Neutrophil (primary cell): ENCODE results near the gene CLDN19.

Experiments
- H3K27ac ChIP-seq: fragments of 200-600 bp; sonication (generic); 2 replicates; pipeline ENCODE4 v1.5.1; 2016; ENCODE audit warnings: mild to moderate bottlenecking, moderate library complexity
- H3K27me3 ChIP-seq: fragments of 200-600 bp; sonication (generic); 2 replicates; pipeline ENCODE4 v1.6.0; 2016; ENCODE audit warnings: mild to moderate bottlenecking
- H3K36me3 ChIP-seq: fragments of 200-600 bp; sonication (generic); 2 replicates; pipeline ENCODE4 v1.5.1; 2017
- H3K4me1 ChIP-seq, 2 experiments: fragments of 200-600 bp in 1 of 2; sonication (generic) in 1 of 2; 1 replicate in 1 of 2; 2 replicates in 1 of 2; pipeline versions ENCODE4 v1.5.1 to v1.6.1; 2013 to 2016; ENCODE audit warnings: low read depth in 1 of 2, low read length in 1 of 2, mild to moderate bottlenecking in 1 of 2, moderate library complexity in 1 of 2; ENCODE audit not compliant: control insufficient read depth in 1 of 2, insufficient read depth in 1 of 2
- H3K4me3 ChIP-seq, 2 experiments: fragments of 200-600 bp in 1 of 2; sonication (generic) in 1 of 2; 1 replicate in 1 of 2; 2 replicates in 1 of 2; pipeline ENCODE4 v1.5.1; 2013 to 2016; ENCODE audit warnings: low read depth in 1 of 2, low read length in 1 of 2, mild to moderate bottlenecking in 1 of 2, moderate library complexity in 1 of 2
- H3K9me3 ChIP-seq: fragments of 200-600 bp; sonication (generic); 2 replicates; pipeline ENCODE4 v1.5.1; 2016
- TF ChIP-seq, protein P1 (sequence below): fragments of 200-600 bp; sonication (generic); IDR thresholded peaks from 2 replicates; pipeline ENCODE4 v1.5.1; 2016; ENCODE audit warnings: antibody characterized with exemption

CLDN19 gene

DNA sequence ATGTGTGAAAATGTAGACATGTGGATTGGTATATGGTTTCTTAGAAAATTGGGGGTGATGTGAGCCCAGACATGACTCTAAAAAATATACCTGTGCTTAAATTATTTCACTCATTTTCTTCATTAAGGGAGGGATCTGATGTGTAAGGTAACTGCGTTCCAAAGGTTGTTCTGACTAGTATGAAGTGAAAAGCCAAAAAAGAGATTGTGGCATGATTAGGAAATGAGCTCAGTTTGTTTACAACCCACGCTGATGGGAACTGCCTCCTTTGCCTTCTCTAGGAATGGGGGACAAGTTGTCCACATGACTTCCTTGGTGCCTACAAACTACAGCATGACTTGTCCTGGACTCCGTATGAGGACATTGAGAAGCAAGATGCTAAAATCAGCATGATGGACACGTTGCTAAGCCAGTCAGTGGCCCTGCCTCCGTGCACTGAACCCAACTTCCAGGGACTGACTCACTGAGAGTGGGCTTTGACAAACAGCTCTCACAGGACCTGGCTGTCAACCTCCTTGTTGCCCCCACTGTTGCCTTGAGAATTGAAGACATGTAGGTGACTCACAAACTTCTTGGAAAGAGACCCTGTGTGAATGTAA, 35.0 kb upstream of the CLDN19 start:
- no peaks in the 10 kb centered on the region for H3K9me3 ChIP-seq
- H3K4me3 ChIP-seq, result no peak overlapping the region
- no peaks in the 10 kb centered on the region for H3K27me3 ChIP-seq
- peaks cover 66% of the 10 kb centered on the region for H3K36me3 ChIP-seq
- H3K27ac ChIP-seq, result no peak overlapping the region
- TF ChIP-seq, protein P1, sequence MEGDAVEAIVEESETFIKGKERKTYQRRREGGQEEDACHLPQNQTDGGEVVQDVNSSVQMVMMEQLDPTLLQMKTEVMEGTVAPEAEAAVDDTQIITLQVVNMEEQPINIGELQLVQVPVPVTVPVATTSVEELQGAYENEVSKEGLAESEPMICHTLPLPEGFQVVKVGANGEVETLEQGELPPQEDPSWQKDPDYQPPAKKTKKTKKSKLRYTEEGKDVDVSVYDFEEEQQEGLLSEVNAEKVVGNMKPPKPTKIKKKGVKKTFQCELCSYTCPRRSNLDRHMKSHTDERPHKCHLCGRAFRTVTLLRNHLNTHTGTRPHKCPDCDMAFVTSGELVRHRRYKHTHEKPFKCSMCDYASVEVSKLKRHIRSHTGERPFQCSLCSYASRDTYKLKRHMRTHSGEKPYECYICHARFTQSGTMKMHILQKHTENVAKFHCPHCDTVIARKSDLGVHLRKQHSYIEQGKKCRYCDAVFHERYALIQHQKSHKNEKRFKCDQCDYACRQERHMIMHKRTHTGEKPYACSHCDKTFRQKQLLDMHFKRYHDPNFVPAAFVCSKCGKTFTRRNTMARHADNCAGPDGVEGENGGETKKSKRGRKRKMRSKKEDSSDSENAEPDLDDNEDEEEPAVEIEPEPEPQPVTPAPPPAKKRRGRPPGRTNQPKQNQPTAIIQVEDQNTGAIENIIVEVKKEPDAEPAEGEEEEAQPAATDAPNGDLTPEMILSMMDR, result no peak
- H3K4me1 ChIP-seq, result no peaks in the 10 kb centered on the region

DNA sequence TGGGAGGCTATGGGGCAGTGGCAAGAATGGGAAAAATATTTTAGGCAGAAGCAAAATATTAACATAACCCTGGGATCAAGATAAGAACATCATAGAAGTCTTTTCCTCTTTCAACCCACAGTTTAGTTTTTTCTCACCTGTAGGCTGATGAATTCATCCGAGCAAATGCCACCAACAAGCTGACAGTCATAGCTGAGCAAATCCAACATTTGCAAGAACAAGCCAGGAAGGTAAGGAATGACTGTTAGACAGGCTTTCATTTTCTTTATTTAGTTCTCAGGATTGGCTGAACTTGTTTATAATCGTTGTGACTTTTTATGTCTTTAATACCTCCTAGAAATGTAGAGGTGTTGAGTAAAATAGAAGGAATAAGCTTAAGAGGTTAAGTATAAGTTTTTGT, 33.4 kb upstream of the CLDN19 start:
- H3K9me3 ChIP-seq, result no peaks in the 10 kb centered on the region
- H3K27ac ChIP-seq, result no peak overlapping the region
- H3K4me3 ChIP-seq, result no peak overlapping the region
- H3K36me3 ChIP-seq, result peaks cover 57% of the 10 kb centered on the region
- TF ChIP-seq, protein P1, result no peak
- peaks cover 0 to under 1% of the 10 kb centered on the region in 2 experiments for H3K4me1 ChIP-seq
- no peaks in the 10 kb centered on the region for H3K27me3 ChIP-seq

DNA sequence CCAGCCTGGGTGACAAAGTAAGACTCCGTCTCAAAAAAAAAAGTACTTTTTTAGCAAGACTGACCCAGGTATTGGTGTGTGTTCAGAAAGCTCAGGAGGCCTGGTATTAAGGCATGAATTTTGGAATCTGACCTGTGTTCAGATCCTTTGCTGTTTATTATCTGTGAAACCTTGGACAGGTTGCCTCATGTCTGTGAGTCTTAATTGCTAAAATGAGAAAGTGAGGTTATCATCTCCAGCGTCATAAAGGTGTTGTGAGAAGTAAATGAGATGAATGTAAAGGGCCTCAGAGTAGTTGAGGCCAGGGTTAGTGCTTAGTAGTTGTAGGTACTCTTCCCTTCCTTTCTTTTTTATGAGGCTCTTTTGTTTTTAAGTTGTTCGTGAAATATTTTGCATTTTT, 29.8 kb upstream of the CLDN19 start:
- Histone ChIP-seq H3K9me3 (no peaks in the 10 kb centered on the region), H3K4me1 (peaks cover 27 to 31% of the 10 kb centered on the region in 2 experiments), H3K4me3 (no peak overlapping the region), H3K27ac (no peak overlapping the region), H3K27me3 (no peaks in the 10 kb centered on the region), H3K36me3 (peaks cover 21% of the 10 kb centered on the region)
- TF ChIP-seq, protein P1, result no peak

DNA sequence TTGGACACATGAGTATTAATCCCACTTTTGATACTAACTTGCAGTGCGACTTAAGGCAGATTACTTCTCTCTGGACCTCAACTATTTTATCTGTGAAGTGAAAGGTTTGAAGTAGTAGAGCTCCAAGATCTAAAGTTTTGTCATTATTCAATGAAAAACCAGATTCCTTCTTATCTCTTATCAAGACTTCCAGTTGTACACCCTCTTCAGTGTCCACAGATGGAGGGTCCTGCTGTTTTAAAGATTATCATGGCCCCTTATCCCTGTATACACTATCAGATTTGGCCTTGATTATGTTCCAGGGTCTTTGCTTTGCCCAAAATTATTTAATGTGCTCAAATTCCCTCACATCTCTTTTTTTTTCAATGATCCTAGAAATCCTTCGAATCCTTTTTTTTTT, 28.1 kb upstream of the CLDN19 start:
- Histone ChIP-seq H3K4me3 (peak overlapping the region in 1 of 2 experiments; percentile 83), H3K4me1 (peaks cover 27 to 33% of the 10 kb centered on the region in 2 experiments), H3K27ac (no peak overlapping the region), H3K9me3 (no peaks in the 10 kb centered on the region), H3K36me3 (peaks cover 5% of the 10 kb centered on the region), H3K27me3 (no peaks in the 10 kb centered on the region)
- TF ChIP-seq, protein P1, result no peak

DNA sequence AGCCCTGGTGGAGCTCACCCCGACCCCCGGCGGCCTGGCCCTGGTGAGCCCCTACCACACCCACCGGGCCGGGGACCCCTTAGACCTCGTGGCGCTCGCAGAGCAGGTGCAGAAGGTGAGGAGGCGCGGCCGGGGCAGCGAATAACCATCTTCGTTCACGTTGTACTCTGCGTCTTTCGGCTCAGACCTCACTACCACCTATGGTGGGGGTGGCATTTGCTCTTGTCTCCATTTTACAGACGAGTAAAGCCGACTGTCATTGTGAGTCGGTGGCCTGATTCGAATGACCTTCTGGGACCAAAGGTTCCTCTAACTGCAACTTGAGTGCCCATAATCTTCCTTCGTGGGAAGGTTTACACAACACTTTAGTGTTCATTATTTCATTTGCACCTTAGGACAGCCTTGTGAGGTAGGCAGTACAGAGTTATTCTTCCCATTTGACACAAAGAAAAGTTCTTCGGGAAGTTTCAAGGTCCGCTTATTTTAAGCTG, 27.5 kb upstream of the CLDN19 start:
- H3K9me3 ChIP-seq, result no peaks in the 10 kb centered on the region
- H3K4me1 ChIP-seq, result peaks cover 27 to 33% of the 10 kb centered on the region in 2 experiments
- H3K27me3 ChIP-seq, result no peaks in the 10 kb centered on the region
- peak overlapping the region; percentile 80 to 83 for H3K4me3 ChIP-seq
- peak overlapping the region; percentile 81 for H3K27ac ChIP-seq
- TF ChIP-seq, protein P1, result no peak
- peaks cover 5% of the 10 kb centered on the region for H3K36me3 ChIP-seq
